Duodenal mucosa (tissue), 2 donors: ENCODE measurements around the gene ABCC12.

Experiments
- H3K27ac ChIP-seq: one replicate; pipeline ENCODE4 v1.7.0; 2013; ENCODE audit warnings: low read depth, low read length
- H3K27me3 ChIP-seq, 2 donors: one replicate each; pipeline ENCODE4 v1.7.0; 2013; ENCODE audit warnings: low read length in 2 of 2, control low read depth in 1 of 2; ENCODE audit not compliant: insufficient read depth in 2 of 2, control insufficient read depth in 1 of 2
- H3K36me3 ChIP-seq, 2 donors: one replicate each; pipeline ENCODE4 v1.7.0; 2013; ENCODE audit warnings: low read length in 2 of 2, control low read depth in 1 of 2; ENCODE audit not compliant: insufficient read depth in 2 of 2, control insufficient read depth in 1 of 2
- H3K4me1 ChIP-seq, 2 donors: one replicate each; pipeline ENCODE4 v1.7.0; 2013; ENCODE audit warnings: low read length in 2 of 2, control low read depth in 1 of 2; ENCODE audit not compliant: insufficient read depth in 2 of 2, control insufficient read depth in 1 of 2
- H3K4me3 ChIP-seq, 2 donors: one replicate each; pipeline ENCODE4 v1.7.0; 2013; ENCODE audit warnings: low read length in 2 of 2, low read depth in 1 of 2
- H3K9ac ChIP-seq, 2 donors: one replicate each; pipeline ENCODE4 v1.7.0; 2013; ENCODE audit warnings: low read length in 2 of 2, low read depth in 1 of 2
- H3K9me3 ChIP-seq, 2 donors: one replicate each; pipeline ENCODE4 v1.7.0; 2013; ENCODE audit warnings: low read length in 2 of 2, control low read depth in 1 of 2; ENCODE audit not compliant: control insufficient read depth in 1 of 2

Gene ABCC12

GRCh38 chr16:48109475-48109874, 46.3 kb downstream of the ABCC12 start:
- Histone ChIP-seq H3K4me1 (no peaks in the 10 kb centered on the region), H3K9me3 (no peaks in the 10 kb centered on the region), H3K27me3 (no peaks in the 10 kb centered on the region), H3K36me3 (no peaks in the 10 kb centered on the region), H3K9ac (no peak overlapping the region), H3K27ac (no peak overlapping the region), H3K4me3 (no peak overlapping the region)

DNA sequence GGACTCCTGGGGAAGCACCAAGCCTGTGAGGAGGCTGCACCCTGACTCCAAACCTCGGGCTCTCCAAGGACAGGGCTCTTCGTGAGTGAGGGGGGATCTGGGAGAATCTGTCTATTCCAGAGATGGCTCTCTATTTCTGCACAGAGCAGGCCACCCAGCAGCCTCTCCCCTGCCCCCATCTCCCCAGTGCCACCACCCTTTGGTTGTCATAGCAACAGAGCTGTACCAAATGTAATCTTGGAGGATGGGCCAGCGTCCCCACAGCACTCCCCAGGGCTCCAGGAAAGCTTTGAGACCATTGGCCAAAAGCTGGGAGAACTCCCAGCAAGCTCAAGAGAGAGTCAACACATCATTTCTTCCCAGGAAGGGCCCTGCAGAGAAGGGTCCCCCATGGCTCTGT, 49.3 kb downstream of the ABCC12 start:
- no peaks in the 10 kb centered on the region for H3K27me3 ChIP-seq
- H3K9me3 ChIP-seq: no peaks in the 10 kb centered on the region
- no peaks in the 10 kb centered on the region for H3K4me1 ChIP-seq
- H3K9ac ChIP-seq: no peak overlapping the region
- H3K36me3 ChIP-seq: no peaks in the 10 kb centered on the region
- no peak overlapping the region for H3K4me3 ChIP-seq
- H3K27ac ChIP-seq: no peak overlapping the region
